Measurements from ENCODE around the gene RNASE2. TPM values are rescaled to one million over a fixed set of nuclear protein-coding genes. Genes with fewer than 3 reads are reported as not detected.
"Not testable (repeated sequence)": the region's sequence is repeated elsewhere in the genome, so short reads cannot be mapped to it uniquely, and the experiment has no call there.

Gene RNASE2
- total and polyA plus RNA-seq, 2 experiments from 2014 or later = not detected

GRCh38 chr14:20934148-20934762, 21.0 kb upstream of the RNASE2 start:
- H3K9me3 ChIP-seq (ENCODE audit: low read depth) = no peaks in the 10 kb centered on the region
- no peaks in the 10 kb centered on the region for H3K79me2 ChIP-seq (ENCODE audit: insufficient read depth)
- H3K9me2 ChIP-seq (ENCODE audit: insufficient read depth) = no peaks in the 10 kb centered on the region
- no peaks in the 10 kb centered on the region for H4K20me1 ChIP-seq (ENCODE audit: insufficient read depth)
- no peak overlapping the region for H3K4me3 ChIP-seq
- H3K27me3 ChIP-seq (replicated peaks; ENCODE audit: insufficient read depth) = peaks cover 11% of the 10 kb centered on the region
- TF ChIP-seq EZH2 (IDR thresholded peaks at IDR 0.05; ENCODE audit: insufficient read depth, poor library complexity, severe bottlenecking) = no peak
- no peak for TF ChIP-seq EZH2phosphoT487 (IDR thresholded peaks at IDR 0.05; ENCODE audit: insufficient read depth, low read depth)
- H3K27ac ChIP-seq = no peak overlapping the region
- in situ Hi-C loops (cut with MboI) = no loop called here
- no peaks in the 10 kb centered on the region for H3K36me3 ChIP-seq (ENCODE audit: low read depth)
- 10 to 15% methylated on average over 17 to 18 of the region's 18 CpGs for WGBS, 2 experiments (ENCODE audit: low coverage in 1 of 2, low lambda C conversion rate in 2 of 2, missing lambda C conversion rate in 2 of 2)
- H3K4me1 ChIP-seq (ENCODE audit: insufficient read depth) = no peaks in the 10 kb centered on the region
- no peak overlapping the region for H3K9ac ChIP-seq
- H3F3A ChIP-seq (ENCODE audit: insufficient read depth) = no peaks in the 10 kb centered on the region
- H3K4me2 ChIP-seq (ENCODE audit: unreplicated experiment) = no peak overlapping the region
- no peak overlapping the region for H2AFZ ChIP-seq
- DNase-seq = peak; percentile 42

GRCh38 chr14:20935303-20935984, 19.8 kb upstream of the RNASE2 start:
- Histone ChIP-seq H3K4me3 (no peak overlapping the region), H3K27ac (no peak overlapping the region), H3F3A (ENCODE audit: insufficient read depth) (no peaks in the 10 kb centered on the region), H4K20me1 (ENCODE audit: insufficient read depth) (no peaks in the 10 kb centered on the region), H2AFZ (no peak overlapping the region), H3K4me1 (ENCODE audit: insufficient read depth) (no peaks in the 10 kb centered on the region), H3K4me2 (ENCODE audit: unreplicated experiment) (no peak overlapping the region), H3K79me2 (ENCODE audit: insufficient read depth) (no peaks in the 10 kb centered on the region), H3K9ac (no peak overlapping the region), H3K27me3 (replicated peaks; ENCODE audit: insufficient read depth) (peaks cover 18% of the 10 kb centered on the region), H3K9me2 (ENCODE audit: insufficient read depth) (no peaks in the 10 kb centered on the region), H3K9me3 (ENCODE audit: low read depth) (no peaks in the 10 kb centered on the region), H3K36me3 (ENCODE audit: low read depth) (no peaks in the 10 kb centered on the region)
- no peak for DNase-seq
- TF ChIP-seq EZH2 (IDR thresholded peaks at IDR 0.05; ENCODE audit: insufficient read depth, poor library complexity, severe bottlenecking) (no peak), EZH2phosphoT487 (IDR thresholded peaks at IDR 0.05; ENCODE audit: insufficient read depth, low read depth) (no peak)
- 45 to 46% methylated on average over 5 of the region's 5 CpGs for WGBS, 2 experiments (ENCODE audit: low coverage in 1 of 2, low lambda C conversion rate in 2 of 2, missing lambda C conversion rate in 2 of 2)
- in situ Hi-C loops (cut with MboI) = no loop called here

GRCh38 chr14:20945146-20945545, 10.1 kb upstream of the RNASE2 start:
- H3K4me3 ChIP-seq; H3K36me3 ChIP-seq (ENCODE audit: low read depth); H2AFZ ChIP-seq; H3K27ac ChIP-seq; H3F3A ChIP-seq (ENCODE audit: insufficient read depth); in situ Hi-C loops (cut with MboI); H3K4me2 ChIP-seq (ENCODE audit: unreplicated experiment); H3K9me2 ChIP-seq (ENCODE audit: insufficient read depth); H3K4me1 ChIP-seq (ENCODE audit: insufficient read depth); DNase-seq; H4K20me1 ChIP-seq (ENCODE audit: insufficient read depth); H3K79me2 ChIP-seq (ENCODE audit: insufficient read depth); H3K9ac ChIP-seq; H3K9me3 ChIP-seq (ENCODE audit: low read depth): not testable (repeated sequence)
- 42 to 55% methylated on average over 6 of the region's 6 CpGs for WGBS, 2 experiments (ENCODE audit: low coverage in 1 of 2, low lambda C conversion rate in 2 of 2, missing lambda C conversion rate in 2 of 2)
- peaks cover 22% of the 10 kb centered on the region for H3K27me3 ChIP-seq (replicated peaks; ENCODE audit: insufficient read depth)

- H4K20me1 ChIP-seq (ENCODE audit: insufficient read depth); H3F3A ChIP-seq (ENCODE audit: insufficient read depth); H3K9ac ChIP-seq; H3K4me1 ChIP-seq (ENCODE audit: insufficient read depth); H3K4me2 ChIP-seq (ENCODE audit: unreplicated experiment); H3K27ac ChIP-seq; H3K9me2 ChIP-seq (ENCODE audit: insufficient read depth); DNase-seq; H2AFZ ChIP-seq; H3K27me3 ChIP-seq (replicated peaks; ENCODE audit: insufficient read depth); H3K4me3 ChIP-seq; H3K79me2 ChIP-seq (ENCODE audit: insufficient read depth); H3K9me3 ChIP-seq (ENCODE audit: low read depth); in situ Hi-C loops (cut with MboI); H3K36me3 ChIP-seq (ENCODE audit: low read depth): not testable (repeated sequence)
- 44 to 54% methylated on average over 3 to 6 of the region's 9 CpGs for WGBS, 2 experiments (ENCODE audit: low coverage in 1 of 2, low lambda C conversion rate in 2 of 2, missing lambda C conversion rate in 2 of 2)
Measured at GRCh38 chr14:20946707-20947106, 8.6 kb upstream of the RNASE2 start.

- H3K9me2 ChIP-seq (ENCODE audit: insufficient read depth); H3K27ac ChIP-seq; H3F3A ChIP-seq (ENCODE audit: insufficient read depth); DNase-seq; H3K9me3 ChIP-seq (ENCODE audit: low read depth); H3K79me2 ChIP-seq (ENCODE audit: insufficient read depth); H3K36me3 ChIP-seq (ENCODE audit: low read depth); H4K20me1 ChIP-seq (ENCODE audit: insufficient read depth); H3K9ac ChIP-seq; H3K4me2 ChIP-seq (ENCODE audit: unreplicated experiment); H3K4me1 ChIP-seq (ENCODE audit: insufficient read depth); H3K4me3 ChIP-seq; in situ Hi-C loops (cut with MboI); H2AFZ ChIP-seq; H3K27me3 ChIP-seq (replicated peaks; ENCODE audit: insufficient read depth): not testable (repeated sequence)
- WGBS, 2 experiments (ENCODE audit: low coverage in 1 of 2, low lambda C conversion rate in 2 of 2, missing lambda C conversion rate in 2 of 2) = 50 to 51% methylated on average over 5 of the region's 5 CpGs
Measured at GRCh38 chr14:20955538-20955873, 219 bp downstream of the RNASE2 start.
